IMR-90 (cell line): Measurements from ENCODE around the gene UTRN. TPM values are rescaled to one million over a fixed set of nuclear protein-coding genes. Genes with fewer than 3 reads are reported as not detected.

Source experiments
- ATAC-seq: fragments of 200-7000 bp; cut with Tn5 transposase; 2 replicates; pipeline ENCODE4 v1.9.1; 2020; ENCODE audit warnings: low read depth, mild to moderate bottlenecking, moderate library complexity
- BruUV-seq: library from RNA; stranded (reverse); fragments of 400-500 nt; replicated peaks from 2 replicates; lab custom pipeline; 2021; lab: Mats Ljungman, UMichigan
- CTCF ChIA-PET: fragments of 300-600 bp; formaldehyde crosslinking; extraction: SDS; loops from one replicate; lab custom pipeline; 2021; ENCODE audit warnings: antibody characterized with exemption; lab: Yijun Ruan, JAX
- POLR2A ChIA-PET: fragments of 300-600 bp; sonication (Branson Sonifier 250); formaldehyde crosslinking; loops from one replicate; lab custom pipeline; 2022; ENCODE audit warnings: antibody characterized with exemption; ENCODE audit not compliant: unreplicated experiment; lab: Charles Lee
- DNase-seq: peaks from one replicate; pipeline ENCODE4 v3.0.0; 2013
- H2AFZ ChIP-seq: replicated peaks from 2 replicates; pipeline ENCODE3; 2013; ENCODE audit warnings: low read length, mild to moderate bottlenecking; ENCODE audit not compliant: poor library complexity
- H2AK5ac ChIP-seq: 2 replicates; pipeline ENCODE4 v1.6.1; 2013; ENCODE audit warnings: low read depth, low read length, inconsistent platforms
- H2AK9ac ChIP-seq: replicated peaks from 2 replicates; pipeline ENCODE3; 2013; ENCODE audit warnings: mild to moderate bottlenecking, low read depth, low read length, moderate library complexity; ENCODE audit not compliant: poor library complexity
- H2BK120ac ChIP-seq: 2 replicates; pipeline ENCODE4 v1.6.1; 2013; ENCODE audit warnings: low read depth, low read length, inconsistent platforms
- H2BK15ac ChIP-seq: 3 replicates; pipeline ENCODE4 v1.6.1; 2013; ENCODE audit warnings: low read depth, low read length, inconsistent platforms
- H2BK20ac ChIP-seq: 2 replicates; pipeline ENCODE4 v1.6.1; 2013; ENCODE audit warnings: low read depth, mild to moderate bottlenecking, inconsistent platforms, low read length, moderate library complexity
- H2BK5ac ChIP-seq: 2 replicates; pipeline ENCODE4 v1.6.1; 2013; ENCODE audit warnings: mild to moderate bottlenecking, low read depth, low read length, inconsistent platforms; ENCODE audit not compliant: poor library complexity, severe bottlenecking
- H3K14ac ChIP-seq: replicated peaks from 2 replicates; pipeline ENCODE4 v1.6.1; 2013; ENCODE audit warnings: low read depth, low read length, inconsistent platforms
- H3K18ac ChIP-seq: 2 replicates; pipeline ENCODE4 v1.6.1; 2013; ENCODE audit warnings: low read depth, low read length, control low read depth
- H3K23ac ChIP-seq: 2 replicates; pipeline ENCODE4 v1.6.1; 2013; ENCODE audit warnings: low read depth, low read length, inconsistent platforms
- H3K27ac ChIP-seq: 2 replicates; pipeline ENCODE4 v1.5.1; 2013; ENCODE audit warnings: mild to moderate bottlenecking, control low read depth, low read length; ENCODE audit not compliant: insufficient read depth
- H3K27me3 ChIP-seq: 2 replicates; pipeline ENCODE4 v1.6.1; 2013; ENCODE audit warnings: low read length; ENCODE audit not compliant: control insufficient read depth, insufficient read depth
- H3K36me3 ChIP-seq: 2 replicates; pipeline ENCODE4 v1.6.1; 2013; ENCODE audit warnings: low read length, mixed read lengths; ENCODE audit not compliant: control insufficient read depth, insufficient read depth
- H3K4ac ChIP-seq: 2 replicates; pipeline ENCODE4 v1.6.1; 2013; ENCODE audit warnings: low read depth, low read length, inconsistent platforms
- H3K4me1 ChIP-seq: 2 replicates; pipeline ENCODE4 v1.6.1; 2013; ENCODE audit warnings: low read length, mixed read lengths; ENCODE audit not compliant: control insufficient read depth, insufficient read depth
- H3K4me2 ChIP-seq: 2 replicates; pipeline ENCODE4 v1.6.1; 2013; ENCODE audit warnings: low read depth, mild to moderate bottlenecking, control low read depth, low read length, moderate library complexity
- H3K4me3 ChIP-seq: 2 replicates; pipeline ENCODE4 v1.5.1; 2013; ENCODE audit warnings: low read depth, mild to moderate bottlenecking, control low read depth, low read length, moderate library complexity; ENCODE audit not compliant: insufficient read depth
- H3K56ac ChIP-seq: 2 replicates; pipeline ENCODE4 v1.6.1; 2013; ENCODE audit warnings: low read length, inconsistent platforms; ENCODE audit not compliant: insufficient read depth; ENCODE audit errors: extremely low read depth
- H3K79me1 ChIP-seq, 2 experiments: 2 replicates each; pipeline ENCODE4 v1.6.1; 2013; ENCODE audit warnings: low read length in 2 of 2, inconsistent platforms in 1 of 2, low read depth in 1 of 2
- H3K9ac ChIP-seq: 2 replicates; pipeline ENCODE4 v1.6.1; 2013; ENCODE audit warnings: low read depth, low read length, control low read depth
- H3K9me1 ChIP-seq: 2 replicates; pipeline ENCODE4 v1.6.1; 2013; ENCODE audit warnings: low read length, inconsistent platforms; ENCODE audit not compliant: insufficient read depth
- H3K9me3 ChIP-seq: 2 replicates; pipeline ENCODE4 v1.6.1; 2013; ENCODE audit warnings: low read length; ENCODE audit not compliant: control insufficient read depth, insufficient read depth
- H4K20me1 ChIP-seq: 2 replicates; pipeline ENCODE4 v1.6.1; 2013; ENCODE audit warnings: low read length, inconsistent platforms; ENCODE audit not compliant: insufficient read depth
- H4K5ac ChIP-seq: 2 replicates; pipeline ENCODE4 v1.6.1; 2013; ENCODE audit warnings: mild to moderate bottlenecking, low read depth, low read length, control low read depth
- H4K8ac ChIP-seq, 2 experiments: 2 replicates each; pipeline ENCODE4 v1.6.1; 2013; ENCODE audit warnings: low read depth in 2 of 2, low read length in 2 of 2, control low read depth in 1 of 2, inconsistent platforms in 1 of 2
- H4K91ac ChIP-seq: 2 replicates; pipeline ENCODE4 v1.6.1; 2013; ENCODE audit warnings: low read depth, low read length, inconsistent platforms; ENCODE audit not compliant: insufficient read depth
- BHLHE40 ChIP-seq: fragments of 150-350 bp; IDR thresholded peaks from 2 replicates; pipeline ENCODE4 v1.6.1; 2016; ENCODE audit warnings: mild to moderate bottlenecking, low read depth, low read length
- CEBPB ChIP-seq: IDR thresholded peaks from 2 replicates; pipeline ENCODE4 v1.6.1; 2012; ENCODE audit warnings: low read depth, low read length, improper control_type of control experiment
- MAFK ChIP-seq: IDR thresholded peaks from 2 replicates; pipeline ENCODE4 v1.6.1; 2012; ENCODE audit warnings: low read depth, low read length, improper control_type of control experiment
- MAZ ChIP-seq: IDR thresholded peaks from 2 replicates; pipeline ENCODE4 v1.6.1; 2012; ENCODE audit warnings: low read depth, mild to moderate bottlenecking, low read length, improper control_type of control experiment, moderate library complexity, borderline replicate concordance
- RAD21 ChIP-seq: IDR thresholded peaks from 2 replicates; pipeline ENCODE4 v1.6.1; 2012; ENCODE audit warnings: low read length, improper control_type of control experiment
- WGBS, 2 experiments: methylation state at CpG; one replicate each; pipeline versions ENCODE4 v1.1.5 to v1.1.7; 2013; ENCODE audit warnings: missing lambda C conversion rate in 2 of 2; ENCODE audit not compliant: insufficient read length in 1 of 2; ENCODE audit errors: extremely low coverage in 2 of 2; 5-methylcytosine and 5-hydroxymethylcytosine counted together
- dilution Hi-C: fragments of 300-500 bp; cut with HindIII; formaldehyde crosslinking; loops from one replicate; pipeline ENCODE4 v1.14.3; 2018; ENCODE audit warnings: low sequenced_read_pairs; ENCODE audit not compliant: unreplicated experiment
- in situ Hi-C: fragments of 300-500 bp; cut with MboI; formaldehyde crosslinking; loops from 3 replicates; pipeline ENCODE4 v1.14.3; 2019; ENCODE audit warnings: low sequenced_read_pairs, inconsistent platforms, mixed read lengths
- intact Hi-C: fragments of 100-400 bp; cut with micrococcal nuclease; formaldehyde crosslinking; loops from 2 replicates; pipeline ENCODE4 v1.10.0; 2022
- polyA plus RNA-seq, 3 experiments: library from polyadenylated mRNA; depleted of rRNA; stranded (reverse); fragments of >200 nt; gene quantifications; 2 replicates each; pipeline ENCODE4 v1.2.3, GENCODE V29; 2012; ENCODE audit warnings: low replicate concordance in 1 of 3
- total RNA-seq: library from RNA; depleted of rRNA; stranded (reverse); fragments of >200 nt; gene quantifications from 2 replicates; pipeline ENCODE4 v1.2.3, GENCODE V29; 2012

UTRN gene
- total and polyA plus RNA-seq, 2 of the 4 experiments (the other 2 are of a cell fraction) = 17.3 to 83.5 TPM

DNA sequence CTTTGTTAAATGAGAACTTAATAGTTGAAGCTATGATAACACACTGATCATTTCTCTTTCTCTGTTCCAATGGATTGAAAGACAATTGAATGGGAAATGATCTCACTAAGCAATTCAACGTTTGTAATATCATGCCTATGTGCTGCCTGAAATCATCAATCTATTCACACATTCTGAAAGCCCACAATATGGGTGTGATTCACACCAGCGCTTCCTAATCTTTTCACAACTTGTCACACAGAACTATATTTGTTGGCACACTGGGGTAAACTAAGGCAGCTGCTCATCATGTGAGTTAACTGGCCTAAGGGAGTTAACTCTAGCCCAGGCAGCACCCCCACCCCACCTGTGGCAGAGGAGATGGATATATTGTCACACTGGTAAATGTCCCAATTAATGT is 37.1 kb upstream of the UTRN start:
- H2BK120ac ChIP-seq = peak overlapping the region; percentile 89
- H3K4me2 ChIP-seq = no peak overlapping the region
- no CpG with 5 or more reads among the region's 2 CpGs for WGBS, 2 experiments
- ATAC-seq (no peak), DNase-seq (no peak)
- H4K8ac ChIP-seq = no peak overlapping the region
- ChIA-PET POLR2A (no interaction called here), CTCF (interaction anchor here (1.0 kb wide), 1 partner anchor 665 kb away, joined by 3 read pairs; no protein-coding TSS in a partner anchor)
- no peak overlapping the region for H2AFZ ChIP-seq
- TF ChIP-seq MAFK = no peak
- no peak for TF ChIP-seq RAD21
- TF ChIP-seq CEBPB = no peak
- TF ChIP-seq BHLHE40 = no peak
- TF ChIP-seq MAZ = no peak
- no peak overlapping the region for H3K18ac ChIP-seq
- no peak overlapping the region; the same call in 1 of the 2 replicates for H4K91ac ChIP-seq
- H4K5ac ChIP-seq = no peak overlapping the region
- in situ Hi-C loops = no loop called here
- BruUV-seq = no TSS peak
- intact Hi-C loops = no loop called here
- peaks cover 3% of the 10 kb centered on the region; the same call in 1 of the 2 replicates for H3K27me3 ChIP-seq
- peak overlapping the region; percentile 83; the same call in 1 of the 2 replicates for H2BK20ac ChIP-seq
- no peaks in the 10 kb centered on the region for H4K20me1 ChIP-seq
- peak overlapping the region; percentile 19; the same call in 1 of the 2 replicates for H3K4ac ChIP-seq
- H2BK5ac ChIP-seq = no peak overlapping the region
- no peak overlapping the region for H3K27ac ChIP-seq
- peaks cover 6% of the 10 kb centered on the region; the same call in 1 of the 2 replicates for H3K4me1 ChIP-seq
- no peak overlapping the region for H3K9ac ChIP-seq
- peak overlapping the region; percentile 25; the same call in 1 of the 2 replicates for H2AK5ac ChIP-seq
- 0 out of 2 replicates have a peak, but pooled peaks cover 3% of the 10 kb centered on the region for H3K9me1 ChIP-seq
- H3K14ac ChIP-seq = no peak overlapping the region; the same call in 1 of the 2 replicates
- H3K4me3 ChIP-seq = no peak overlapping the region
- H3K79me1 ChIP-seq = no peaks in the 10 kb centered on the region
- dilution Hi-C loops = no loop called here
- no peaks in the 10 kb centered on the region for H3K36me3 ChIP-seq
- H2BK15ac ChIP-seq = peak overlapping the region; percentile 38; the same call in 1 of the 3 replicates
- no peak overlapping the region for H2AK9ac ChIP-seq
- H3K23ac ChIP-seq = no peak overlapping the region
- H3K9me3 ChIP-seq = peaks cover 10% of the 10 kb centered on the region
- H3K56ac ChIP-seq = no peak overlapping the region
